Neuronal stem cell (in vitro differentiated cells): ENCODE data around the gene PAQR7.

ENCODE experiments used
- DNase-seq: peaks from one replicate; pipeline ENCODE4 v3.0.0-alpha.2; 2013; ENCODE audit warnings: low spot score
- H2AFZ ChIP-seq: one replicate; pipeline ENCODE4 v1.6.1; 2013; ENCODE audit warnings: mild to moderate bottlenecking, low read length, inconsistent platforms
- H2AK5ac ChIP-seq: 2 replicates; pipeline ENCODE4 v1.6.1; 2013; ENCODE audit warnings: low read depth, mild to moderate bottlenecking, inconsistent platforms, low read length, moderate library complexity, mixed read lengths
- H2BK120ac ChIP-seq: 2 replicates; pipeline ENCODE4 v1.6.1; 2013; ENCODE audit warnings: low read depth, mild to moderate bottlenecking, inconsistent platforms, low read length, moderate library complexity, mixed read lengths
- H2BK12ac ChIP-seq: one replicate; pipeline ENCODE4 v1.6.1; 2013; ENCODE audit warnings: low read length, inconsistent platforms
- H2BK15ac ChIP-seq: 2 replicates; pipeline ENCODE4 v1.6.1; 2013; ENCODE audit warnings: mild to moderate bottlenecking, low read length, inconsistent platforms, mixed read lengths
- H2BK5ac ChIP-seq: one replicate; pipeline ENCODE4 v1.6.1; 2013; ENCODE audit warnings: inconsistent platforms, mild to moderate bottlenecking, low read length, moderate library complexity
- H3K14ac ChIP-seq: one replicate; pipeline ENCODE4 v1.6.1; 2013; ENCODE audit warnings: low read length, inconsistent platforms
- H3K18ac ChIP-seq: 2 replicates; pipeline ENCODE4 v1.6.1; 2013; ENCODE audit warnings: low read length, inconsistent platforms
- H3K23ac ChIP-seq: 2 replicates; pipeline ENCODE4 v1.6.1; 2013; ENCODE audit warnings: low read depth, mild to moderate bottlenecking, mixed read lengths, low read length, inconsistent platforms; ENCODE audit not compliant: poor library complexity
- H3K27ac ChIP-seq: replicated peaks from 3 replicates; pipeline ENCODE4 v1.5.1; 2013; ENCODE audit warnings: low read length, inconsistent platforms
- H3K27me3 ChIP-seq, 3 experiments: 2 replicates each; pipeline ENCODE4 v1.6.1; 2013; ENCODE audit warnings: low read length in 3 of 3, mild to moderate bottlenecking in 2 of 3, inconsistent platforms in 1 of 3, low read depth in 1 of 3, mixed read lengths in 1 of 3, moderate library complexity in 1 of 3; ENCODE audit not compliant: control insufficient read depth in 3 of 3, insufficient read depth in 3 of 3
- H3K36me3 ChIP-seq, 2 donors: replicated peaks in 1 of 2; 2 replicates each; pipeline ENCODE4 v1.6.1; 2013; ENCODE audit warnings: low read length in 2 of 2; ENCODE audit not compliant: control insufficient read depth in 2 of 2, insufficient read depth in 2 of 2
- H3K4ac ChIP-seq: 2 replicates; pipeline ENCODE4 v1.6.1; 2013; ENCODE audit warnings: inconsistent platforms, mild to moderate bottlenecking, low read length, moderate library complexity
- H3K4me1 ChIP-seq, 2 donors: 1 replicate in 1 of 2; 2 replicates in 1 of 2; pipeline ENCODE4 v1.6.1; 2013; ENCODE audit warnings: low read length in 2 of 2, low read depth in 1 of 2; ENCODE audit not compliant: control insufficient read depth in 2 of 2, insufficient read depth in 1 of 2
- H3K4me2 ChIP-seq: one replicate; pipeline ENCODE4 v1.6.1; 2013; ENCODE audit warnings: mild to moderate bottlenecking, low read length, inconsistent platforms; ENCODE audit not compliant: insufficient read depth, poor library complexity, severe bottlenecking
- H3K4me3 ChIP-seq, 2 donors: 2 replicates each; pipeline ENCODE4 v1.5.1; 2013; ENCODE audit warnings: low read length in 2 of 2, mild to moderate bottlenecking in 2 of 2, inconsistent platforms in 1 of 2, moderate library complexity in 1 of 2
- H3K79me1 ChIP-seq: one replicate; pipeline ENCODE4 v1.6.1; 2013; ENCODE audit warnings: low read depth, mild to moderate bottlenecking, inconsistent platforms, low read length, moderate library complexity
- H3K9ac ChIP-seq: one replicate; pipeline ENCODE4 v1.6.1; 2013; ENCODE audit warnings: mild to moderate bottlenecking, low read depth, low read length, inconsistent platforms; ENCODE audit not compliant: poor library complexity
- H3K9me3 ChIP-seq, 2 donors: replicated peaks in 1 of 2; 2 replicates each; pipeline versions ENCODE3 to v1.6.1; 2013; ENCODE audit warnings: low read length in 2 of 2, mild to moderate bottlenecking in 2 of 2, inconsistent platforms in 1 of 2, low read depth in 1 of 2, mixed read lengths in 1 of 2, moderate library complexity in 1 of 2; ENCODE audit not compliant: control insufficient read depth in 2 of 2, insufficient read depth in 1 of 2
- H4K8ac ChIP-seq: one replicate; pipeline ENCODE4 v1.6.1; 2013; ENCODE audit warnings: low read depth, mild to moderate bottlenecking, inconsistent platforms, low read length, moderate library complexity
- H4K91ac ChIP-seq: one replicate; pipeline ENCODE4 v1.6.1; 2013; ENCODE audit warnings: low read length, low read depth, mild to moderate bottlenecking, inconsistent platforms; ENCODE audit not compliant: poor library complexity
- WGBS, 2 donors: extraction: QIAGEN DNeasy Blood & Tissue Kit; methylation state at CpG; one replicate each; pipeline ENCODE4 v1.1.7; 2013; ENCODE audit warnings: missing lambda C conversion rate in 2 of 2, mixed read lengths in 1 of 2; ENCODE audit not compliant: insufficient read length in 2 of 2, insufficient replicate concordance in 1 of 2; ENCODE audit errors: extremely low coverage in 2 of 2; 5-methylcytosine and 5-hydroxymethylcytosine counted together

Gene PAQR7

DNA sequence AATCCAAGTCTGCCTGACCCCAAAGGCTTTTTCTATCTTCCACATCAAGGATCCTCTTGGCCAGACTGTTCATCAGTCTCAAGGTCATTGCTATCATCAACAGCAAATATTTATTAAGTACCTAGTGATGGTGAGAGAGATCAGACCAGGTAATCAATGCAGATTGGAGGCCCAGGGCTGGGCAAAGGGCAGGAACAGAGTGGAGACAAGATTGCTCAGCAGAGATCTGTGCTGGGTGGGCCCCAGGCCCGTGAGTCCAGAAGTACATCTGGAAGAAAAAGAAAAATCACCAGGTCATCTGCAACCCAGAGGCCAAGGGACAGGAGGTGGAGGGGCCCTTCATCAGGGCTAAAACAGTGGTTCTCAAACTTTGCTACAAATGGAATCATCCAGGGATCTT is 10.1 kb upstream of the PAQR7 start:
- H3K4me3 ChIP-seq = no peak overlapping the region
- no peak overlapping the region for H2BK120ac ChIP-seq
- no peaks in the 10 kb centered on the region for H3K9me3 ChIP-seq
- H3K4me1 ChIP-seq = peaks cover 0 to 5% of the 10 kb centered on the region in 2 donors
- H3K14ac ChIP-seq = no peak overlapping the region
- H4K91ac ChIP-seq = no peak overlapping the region
- H3K9ac ChIP-seq = no peak overlapping the region
- no peak overlapping the region for H2BK5ac ChIP-seq
- no peak overlapping the region for H3K27ac ChIP-seq
- peaks cover 4 to 47% of the 10 kb centered on the region in 2 donors for H3K36me3 ChIP-seq
- no peaks in the 10 kb centered on the region for H3K27me3 ChIP-seq
- no peak overlapping the region for H3K23ac ChIP-seq
- no peak overlapping the region for H3K4me2 ChIP-seq
- no peak overlapping the region for H2AK5ac ChIP-seq
- no peak for DNase-seq
- no peak overlapping the region for H3K4ac ChIP-seq
- no peak overlapping the region for H3K18ac ChIP-seq
- no peak overlapping the region for H2BK12ac ChIP-seq
- H2BK15ac ChIP-seq = no peak overlapping the region
- H2AFZ ChIP-seq = no peak overlapping the region
- no CpG with 5 or more reads among the region's 1 CpG for WGBS, 2 donors
- no peak overlapping the region for H4K8ac ChIP-seq
- peaks cover 3% of the 10 kb centered on the region for H3K79me1 ChIP-seq

DNA sequence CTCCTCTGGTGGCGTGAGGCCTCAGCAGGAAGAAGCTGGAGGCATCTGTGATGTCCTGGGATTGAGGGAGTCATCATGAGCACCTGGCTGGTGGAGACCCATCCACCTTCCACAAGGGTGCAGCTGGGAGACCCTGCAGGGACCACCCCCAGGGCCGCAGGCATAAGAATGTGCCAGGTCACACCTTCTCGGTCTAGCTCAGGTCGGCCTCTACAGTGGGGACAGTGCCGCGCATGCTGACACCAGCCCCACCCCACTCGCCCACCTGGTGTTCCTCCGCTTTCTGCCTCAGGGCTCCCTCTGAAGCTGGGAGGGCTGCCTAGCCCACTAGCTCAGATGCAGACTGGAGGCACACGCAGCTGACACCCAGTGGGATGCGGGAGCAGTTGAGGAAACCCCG is 5.8 kb upstream of the PAQR7 start:
- Histone ChIP-seq H3K27me3 (peaks cover 0 to 6% (median 0%) of the 10 kb centered on the region in 3 experiments), H4K91ac (no peak overlapping the region), H3K27ac (no peak overlapping the region), H2BK15ac (no peak overlapping the region), H3K9ac (no peak overlapping the region), H2AK5ac (peak overlapping the region; percentile 71), H3K23ac (peak overlapping the region; percentile 17), H2AFZ (no peak overlapping the region), H3K18ac (no peak overlapping the region), H3K36me3 (peaks cover 4 to 21% of the 10 kb centered on the region in 2 donors), H2BK120ac (no peak overlapping the region), H4K8ac (no peak overlapping the region), H3K4me3 (no peak overlapping the region), H2BK5ac (peak overlapping the region; percentile 2), H3K14ac (no peak overlapping the region), H3K4me1 (peaks cover 0 to under 1% of the 10 kb centered on the region in 2 donors), H3K9me3 (no peaks in the 10 kb centered on the region), H3K79me1 (no peaks in the 10 kb centered on the region), H3K4me2 (no peak overlapping the region), H3K4ac (no peak overlapping the region), H2BK12ac (no peak overlapping the region)
- no CpG with 5 or more reads among the region's 11 CpGs for WGBS, 2 donors
- DNase-seq = no peak

DNA sequence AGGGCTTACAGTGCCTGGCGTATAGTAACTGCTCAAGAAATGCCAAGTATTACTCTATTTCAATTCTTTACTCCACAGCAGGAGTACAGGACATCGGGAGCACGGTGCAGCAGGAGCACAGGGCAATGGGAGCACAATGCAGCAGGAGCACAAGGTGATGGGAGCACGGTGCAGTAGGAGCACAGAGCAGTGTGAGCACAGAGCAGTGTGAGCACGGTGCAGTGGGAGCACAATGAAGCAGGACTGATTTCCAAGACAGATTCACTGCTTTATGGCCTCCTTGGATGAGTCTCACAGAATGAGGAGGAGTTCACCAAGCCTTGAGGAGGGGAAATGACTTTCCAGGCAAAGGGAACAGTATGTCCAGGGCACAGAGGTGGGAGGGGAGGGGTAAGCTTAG is 5.0 kb upstream of the PAQR7 start:
- peaks cover 0 to 4% of the 10 kb centered on the region in 2 donors for H3K4me1 ChIP-seq
- H3K23ac ChIP-seq = no peak overlapping the region
- H3K79me1 ChIP-seq = no peaks in the 10 kb centered on the region
- WGBS, 2 donors = no CpG with 5 or more reads among the region's 5 CpGs
- no peaks in the 10 kb centered on the region for H3K9me3 ChIP-seq
- H4K91ac ChIP-seq = no peak overlapping the region
- no peak overlapping the region for H3K9ac ChIP-seq
- H3K4me3 ChIP-seq = no peak overlapping the region
- H2BK12ac ChIP-seq = no peak overlapping the region
- H4K8ac ChIP-seq = no peak overlapping the region
- H2BK5ac ChIP-seq = peak overlapping the region; percentile 2
- DNase-seq = no peak
- no peak overlapping the region for H3K4me2 ChIP-seq
- H3K36me3 ChIP-seq = peaks cover 4 to 16% of the 10 kb centered on the region in 2 donors
- H2BK120ac ChIP-seq = no peak overlapping the region
- H2AK5ac ChIP-seq = no peak overlapping the region
- H2BK15ac ChIP-seq = no peak overlapping the region
- H3K18ac ChIP-seq = no peak overlapping the region
- H3K27me3 ChIP-seq = peaks cover 0 to 9% (median 0%) of the 10 kb centered on the region in 3 experiments
- H2AFZ ChIP-seq = no peak overlapping the region
- no peak overlapping the region for H3K27ac ChIP-seq
- H3K14ac ChIP-seq = no peak overlapping the region
- no peak overlapping the region for H3K4ac ChIP-seq

DNA sequence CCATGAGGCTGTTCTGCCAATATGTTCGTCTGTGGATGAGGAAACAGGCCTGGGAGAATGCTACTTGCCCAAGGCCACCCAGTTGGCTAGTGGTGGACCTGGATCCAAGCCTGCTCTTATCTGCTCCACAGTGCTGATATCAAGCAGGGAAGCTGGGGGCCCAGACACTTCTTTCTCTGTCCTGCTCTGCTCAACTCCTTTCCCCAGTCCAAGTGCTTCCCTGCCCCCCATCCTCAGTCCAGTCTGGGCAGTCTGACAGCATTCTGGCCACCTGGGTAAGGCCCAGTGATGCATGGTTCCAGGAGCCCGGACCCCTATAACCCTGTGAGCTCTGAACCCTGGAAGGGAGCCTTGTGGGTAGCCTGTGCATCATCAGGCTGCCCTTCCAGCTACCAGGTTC is 4.2 kb upstream of the PAQR7 start:
- no peak for DNase-seq
- Histone ChIP-seq H3K36me3 (peaks cover 0 to 8% of the 10 kb centered on the region in 2 donors), H3K9ac (no peak overlapping the region), H3K4me1 (peaks cover 5 to 6% of the 10 kb centered on the region in 2 donors), H3K27ac (no peak overlapping the region), H2AFZ (no peak overlapping the region), H4K91ac (no peak overlapping the region), H3K18ac (peak overlapping the region; percentile 45), H3K4me3 (no peak overlapping the region), H2BK120ac (no peak overlapping the region), H2BK5ac (no peak overlapping the region), H3K27me3 (peaks cover 0 to 9% (median 0%) of the 10 kb centered on the region in 3 experiments), H3K4ac (no peak overlapping the region), H3K9me3 (no peaks in the 10 kb centered on the region), H3K14ac (no peak overlapping the region), H3K79me1 (no peaks in the 10 kb centered on the region), H4K8ac (no peak overlapping the region), H3K4me2 (no peak overlapping the region), H2BK12ac (no peak overlapping the region), H3K23ac (peak overlapping the region; percentile 58), H2AK5ac (peak overlapping the region; percentile 73), H2BK15ac (peak overlapping the region; percentile 6)
- WGBS, 2 donors = no CpG with 5 or more reads among the region's 2 CpGs
